Mesangial cell (primary cell): ENCODE measurements around the gene FAM156B. TPM values are rescaled to one million over a fixed set of nuclear protein-coding genes. Genes with fewer than 3 reads are reported as not detected.

Source experiments
- total RNA-seq: library from RNA; depleted of rRNA; stranded (reverse); fragments of >200 nt; gene quantifications from 2 replicates; pipeline ENCODE4 v1.2.3, GENCODE V29; 2015

FAM156B gene, protein sequence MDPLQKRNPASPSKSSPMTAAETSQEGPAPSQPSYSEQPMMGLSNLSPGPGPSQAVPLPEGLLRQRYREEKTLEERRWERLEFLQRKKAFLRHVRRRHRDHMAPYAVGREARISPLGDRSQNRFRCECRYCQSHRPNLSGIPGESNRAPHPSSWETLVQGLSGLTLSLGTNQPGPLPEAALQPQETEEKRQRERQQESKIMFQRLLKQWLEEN
- total RNA-seq: 14.7 and 23.3 TPM in 2 replicates

DNA sequence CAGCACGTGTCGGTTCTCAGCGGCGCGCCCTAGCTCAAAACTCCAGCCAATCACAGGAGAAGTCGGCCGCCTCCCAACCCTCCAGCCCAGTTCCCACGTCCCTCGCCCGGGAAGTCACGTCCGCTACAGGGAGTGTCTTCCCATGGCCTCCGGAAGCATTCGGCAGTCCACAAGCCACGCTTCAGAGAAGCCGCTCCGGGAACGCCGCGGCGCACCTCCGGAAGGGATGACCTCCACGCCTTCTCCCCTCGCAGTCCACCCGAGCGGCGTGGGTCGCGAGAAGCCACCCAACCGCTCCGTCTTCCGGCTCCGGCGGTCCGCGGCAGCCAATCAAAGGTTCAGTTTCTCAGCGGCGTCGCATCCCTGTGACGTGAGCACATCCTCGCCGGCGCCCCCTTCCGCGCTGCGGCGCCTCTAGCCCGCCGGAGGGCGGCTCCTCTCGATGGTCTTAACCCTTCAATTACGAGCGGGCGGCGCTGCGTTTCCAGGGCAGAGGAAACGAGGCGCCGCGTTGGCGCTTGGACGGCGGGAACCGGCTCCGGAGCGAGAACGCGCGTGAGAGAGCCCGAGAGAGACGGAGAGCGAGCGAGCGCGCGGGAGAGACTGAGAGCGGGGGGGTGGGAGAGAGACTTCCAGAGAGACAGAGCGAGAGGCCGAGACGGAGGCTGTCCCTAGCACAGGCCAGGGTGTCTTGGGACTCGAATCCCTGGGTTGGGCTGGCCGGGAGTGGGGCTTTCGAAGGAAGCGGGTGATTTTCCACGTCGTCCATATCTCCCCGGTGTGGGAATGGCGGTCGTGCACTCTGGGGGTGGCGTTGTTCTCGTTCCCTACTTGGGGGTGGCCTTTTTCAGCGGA is at the start of gene FAM156B:
Gene FAM156B, plus strand, starts transcription at position 476 of the 855 bp plus-strand sequence. CDS start 9,896 bp downstream, outside the sequence.

DNA sequence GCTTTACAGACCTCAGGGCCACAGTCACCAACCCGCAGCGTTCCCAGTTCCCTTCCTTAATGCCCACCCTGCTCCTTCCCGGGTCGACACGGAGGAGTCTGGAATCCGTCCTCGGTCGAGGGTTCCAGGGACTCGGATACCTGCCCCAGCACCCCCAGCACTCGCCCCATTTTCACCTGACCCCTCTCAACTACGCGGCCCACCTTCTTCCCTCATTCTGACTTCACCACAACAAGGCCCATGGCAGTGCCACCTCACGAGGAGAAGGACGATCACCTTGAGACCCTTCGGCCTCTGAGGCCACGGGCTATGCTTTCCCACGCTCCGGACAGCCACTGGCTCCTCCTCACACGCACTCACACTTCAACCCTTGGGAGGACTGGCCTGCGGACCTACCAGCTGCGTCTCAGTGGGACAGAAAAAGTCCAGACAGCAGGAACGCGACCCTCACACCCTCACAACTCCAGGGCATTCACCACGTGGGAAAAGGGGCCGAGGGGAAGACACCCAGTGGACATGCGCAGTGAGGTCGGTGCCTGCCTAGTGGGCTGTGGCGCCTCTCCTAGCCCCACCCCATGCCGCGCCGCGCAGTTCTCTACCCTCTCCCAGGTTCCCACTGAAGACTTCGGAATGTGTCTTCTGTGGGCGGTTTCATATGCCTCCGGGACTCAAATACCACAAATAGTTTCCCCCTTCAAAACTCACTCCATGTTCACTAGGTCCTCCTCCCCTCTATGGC is 29.4 kb upstream of the FAM156B start, which contains the start of gene XAGE3:
Gene XAGE3, minus strand, starts transcription at position 474 of the 739 bp plus-strand sequence. CDS start 950 bp downstream, outside the sequence.

Other genes starting within 250 kb of the FAM156B start
- not detected in 2 replicates for gene SSX7, start 242.4 kb upstream of the FAM156B start, total RNA-seq
- not detected in 2 replicates for gene SSX2, start 190.2 kb upstream of the FAM156B start, total RNA-seq
- gene SSX2B, start 146.1 kb upstream of the FAM156B start, total RNA-seq: not detected in 2 replicates
- not detected in 2 replicates for gene SPANXN5, start 99.9 kb upstream of the FAM156B start, total RNA-seq
- gene XAGE5, start 86.0 kb upstream of the FAM156B start, total RNA-seq: not detected in 2 replicates
- gene XAGE3, start 29.2 kb upstream of the FAM156B start, total RNA-seq: not detected in 2 replicates
- gene FAM156A, start 61.2 kb downstream of the FAM156B start, total RNA-seq: 5.6 and 6.5 TPM in 2 replicates
- gene GPR173, start 151.5 kb downstream of the FAM156B start, total RNA-seq: 3.9 and 11.3 TPM in 2 replicates
- gene TSPYL2, start 185.0 kb downstream of the FAM156B start, total RNA-seq: 4.2 and 5.2 TPM in 2 replicates
- gene KANTR, start 196.8 kb downstream of the FAM156B start, total RNA-seq: 2.9 and 7.2 TPM in 2 replicates